ENCODE data around the gene ANAPC16.
"Not testable (repeated sequence)": the region's sequence is repeated elsewhere in the genome, so short reads cannot be mapped to it uniquely, and the experiment has no call there.

ANAPC16 gene

GRCh38 chr10:72245949-72246525 lies 30.2 kb downstream of the ANAPC16 start:
- FAIRE-seq, result no peak

DNA sequence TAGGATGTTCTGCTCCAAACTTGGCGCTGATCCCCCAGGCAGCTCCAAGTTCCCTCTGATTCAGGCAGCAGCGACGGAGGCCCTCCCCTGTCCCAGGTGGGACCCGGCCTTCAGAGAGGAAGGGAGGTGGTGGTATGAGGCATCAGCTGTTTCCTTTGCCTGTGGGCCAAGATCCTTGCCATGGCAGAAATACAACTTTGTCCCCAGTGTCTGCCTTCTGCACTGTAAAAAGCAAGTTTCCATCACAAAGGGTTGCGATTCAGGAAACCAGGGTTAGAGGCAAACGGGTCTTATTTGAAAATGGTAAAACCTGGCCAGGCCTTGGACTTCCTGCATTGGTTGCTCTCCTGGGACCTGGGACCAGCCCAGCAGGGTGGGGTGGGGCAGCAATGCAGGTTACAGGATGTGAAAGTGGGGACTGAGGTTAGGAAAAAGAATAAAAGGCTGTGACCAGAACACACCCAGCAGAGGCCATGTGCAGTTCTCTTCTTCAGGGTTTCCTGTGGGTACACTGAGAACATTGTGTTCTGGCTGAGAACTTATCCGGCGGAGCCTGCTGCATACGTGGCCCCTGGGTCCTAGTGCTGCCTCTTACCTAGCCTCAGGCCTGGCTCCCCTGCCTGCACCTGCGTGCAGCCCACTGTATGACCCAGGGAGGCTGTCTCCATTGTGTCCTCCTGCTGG lies 32.8 kb downstream of the ANAPC16 start:
- FAIRE-seq, result no peak

DNA sequence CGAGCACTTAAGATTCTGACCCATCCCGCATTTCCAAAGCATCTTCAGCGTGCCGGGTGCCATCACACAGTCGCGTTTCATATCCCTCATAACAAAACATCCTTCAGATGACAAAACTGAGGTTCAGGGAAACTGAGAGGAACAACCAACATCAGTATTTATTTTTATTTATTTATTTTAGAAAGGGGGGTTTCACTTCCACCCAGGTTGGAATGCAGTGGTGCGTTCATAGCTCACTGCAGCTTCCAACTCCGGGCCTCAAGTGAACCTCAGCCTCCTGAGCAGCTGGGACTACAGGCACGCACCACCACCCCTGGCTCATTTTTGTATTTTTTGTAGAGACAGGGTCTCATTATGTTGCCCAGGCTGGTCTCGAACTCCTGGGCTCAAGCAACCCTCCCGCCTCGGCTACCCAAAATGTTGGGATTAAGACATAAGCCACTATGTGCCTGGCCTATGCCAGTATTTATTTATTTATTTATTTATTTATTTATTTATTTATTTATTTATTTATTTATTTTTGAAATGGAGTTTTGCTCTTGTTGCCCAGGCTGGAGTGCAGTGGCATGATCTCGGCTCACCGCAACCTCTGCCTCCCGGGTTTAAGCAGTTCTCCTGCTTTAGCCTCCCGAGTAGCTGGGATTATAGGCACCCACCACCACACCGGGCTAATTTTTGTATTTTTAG lies 33.5 kb downstream of the ANAPC16 start:
- not testable (repeated sequence) for FAIRE-seq

GRCh38 chr10:72250666-72251065 lies 34.9 kb downstream of the ANAPC16 start:
- no peak for FAIRE-seq

- FAIRE-seq, result no peak
Observed at GRCh38 chr10:72251635-72252034, 35.8 kb downstream of the ANAPC16 start.

- no peak for FAIRE-seq
Observed at GRCh38 chr10:72252972-72253371, 37.2 kb downstream of the ANAPC16 start.

DNA sequence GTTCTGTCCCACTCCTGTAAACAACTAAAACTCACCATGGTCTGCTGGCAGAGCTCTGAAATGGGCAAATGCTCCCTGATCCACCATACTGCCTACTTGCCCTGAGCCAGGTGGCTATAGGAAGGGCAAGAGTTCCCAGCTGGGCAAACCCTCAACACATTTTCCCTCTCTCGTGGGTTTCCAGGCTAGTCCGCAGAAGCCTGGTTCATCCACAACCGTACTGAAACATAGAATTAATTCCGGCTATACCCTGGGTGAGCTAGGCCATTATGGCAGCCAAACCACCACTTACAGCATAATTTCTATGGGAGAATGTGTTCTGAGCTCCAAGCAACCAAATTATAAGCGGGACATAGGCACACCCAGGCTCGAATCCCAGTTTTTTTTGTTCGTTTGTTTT lies 37.8 kb downstream of the ANAPC16 start:
- no peak for FAIRE-seq

DNA sequence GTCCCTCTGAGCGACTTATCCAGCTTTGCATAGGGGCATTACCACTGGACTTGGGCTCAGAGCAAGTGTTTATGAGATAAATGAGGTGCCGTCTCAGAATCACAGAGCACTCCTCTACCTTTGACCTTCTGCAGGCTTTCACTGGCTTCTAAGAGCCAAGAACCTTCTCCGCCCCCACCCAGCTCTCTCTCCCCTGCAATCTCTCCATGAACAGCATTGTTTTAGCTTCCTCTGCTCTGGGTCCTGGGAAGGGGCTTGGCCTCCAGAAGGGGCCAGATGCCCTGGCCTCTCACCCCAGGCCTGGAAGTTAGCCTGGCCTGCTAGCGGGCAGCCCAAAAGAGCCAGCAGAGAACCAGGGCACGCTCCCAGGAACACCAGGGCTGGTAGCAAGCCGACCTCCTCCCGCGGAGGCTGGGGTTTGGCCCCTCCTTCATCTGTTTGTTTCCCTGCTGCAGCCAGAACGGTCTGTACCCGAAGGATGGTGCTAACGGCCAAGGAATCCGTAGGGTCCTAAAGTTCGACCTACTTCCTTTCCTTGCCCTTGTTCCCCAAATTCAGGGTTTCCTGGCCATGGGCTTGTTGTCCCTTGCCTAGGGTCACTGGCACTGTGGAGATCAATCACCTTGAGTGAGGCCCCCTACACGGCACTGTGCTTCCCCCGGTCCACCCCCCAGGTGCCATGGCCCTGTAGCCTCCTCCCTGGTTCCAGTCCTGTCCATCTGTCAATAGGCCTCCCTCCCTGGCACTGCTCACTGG lies 39.2 kb downstream of the ANAPC16 start:
- FAIRE-seq, result no peak

GRCh38 chr10:72255977-72256729 lies 40.3 kb downstream of the ANAPC16 start:
- FAIRE-seq, result no peak

DNA sequence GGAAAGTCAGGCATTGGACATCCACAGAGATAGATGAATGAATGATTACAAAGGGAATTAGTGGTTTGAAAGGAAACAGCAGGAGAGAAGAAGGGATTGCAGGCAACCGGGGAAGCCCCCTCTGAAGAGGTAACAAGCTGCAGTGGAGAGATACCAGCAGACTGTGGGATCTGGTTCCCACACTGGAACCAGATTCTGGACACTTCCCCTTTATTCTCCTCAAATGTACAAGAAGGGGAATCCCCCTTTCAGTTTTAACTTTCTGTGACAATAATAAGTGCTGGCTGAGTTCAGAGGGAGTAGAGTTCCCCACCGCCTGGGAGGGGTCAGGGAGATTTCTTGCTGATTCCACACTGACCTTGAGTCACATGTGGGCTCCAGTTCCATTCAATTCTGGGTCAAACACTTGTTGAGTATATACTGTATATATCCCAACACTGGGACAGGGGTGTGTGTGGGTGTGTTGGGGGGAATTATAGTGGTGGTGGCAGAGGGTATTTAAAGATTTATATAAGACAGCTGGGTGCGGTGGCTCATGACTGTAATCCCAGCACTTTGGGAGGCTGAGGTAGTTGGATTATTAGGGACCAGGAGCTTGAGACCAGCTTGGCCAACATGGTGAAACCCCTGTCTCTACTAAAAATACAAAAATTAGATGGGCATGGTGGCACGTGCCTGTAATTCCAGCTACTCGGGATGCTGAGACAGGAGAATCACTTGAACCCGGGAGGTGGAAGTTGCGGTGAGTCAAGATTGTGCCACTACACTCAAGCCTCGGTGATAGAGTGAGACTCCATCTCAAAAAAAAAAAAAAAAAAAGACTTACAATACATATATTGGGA lies 41.5 kb downstream of the ANAPC16 start:
- no peak for FAIRE-seq

- FAIRE-seq, result no peak
Observed at GRCh38 chr10:72258617-72259016, 42.8 kb downstream of the ANAPC16 start.

GRCh38 chr10:72259491-72260238 lies 43.9 kb downstream of the ANAPC16 start:
- FAIRE-seq, result no peak

- FAIRE-seq, result no peak
Observed at GRCh38 chr10:72260239-72260975, 44.6 kb downstream of the ANAPC16 start.

DNA sequence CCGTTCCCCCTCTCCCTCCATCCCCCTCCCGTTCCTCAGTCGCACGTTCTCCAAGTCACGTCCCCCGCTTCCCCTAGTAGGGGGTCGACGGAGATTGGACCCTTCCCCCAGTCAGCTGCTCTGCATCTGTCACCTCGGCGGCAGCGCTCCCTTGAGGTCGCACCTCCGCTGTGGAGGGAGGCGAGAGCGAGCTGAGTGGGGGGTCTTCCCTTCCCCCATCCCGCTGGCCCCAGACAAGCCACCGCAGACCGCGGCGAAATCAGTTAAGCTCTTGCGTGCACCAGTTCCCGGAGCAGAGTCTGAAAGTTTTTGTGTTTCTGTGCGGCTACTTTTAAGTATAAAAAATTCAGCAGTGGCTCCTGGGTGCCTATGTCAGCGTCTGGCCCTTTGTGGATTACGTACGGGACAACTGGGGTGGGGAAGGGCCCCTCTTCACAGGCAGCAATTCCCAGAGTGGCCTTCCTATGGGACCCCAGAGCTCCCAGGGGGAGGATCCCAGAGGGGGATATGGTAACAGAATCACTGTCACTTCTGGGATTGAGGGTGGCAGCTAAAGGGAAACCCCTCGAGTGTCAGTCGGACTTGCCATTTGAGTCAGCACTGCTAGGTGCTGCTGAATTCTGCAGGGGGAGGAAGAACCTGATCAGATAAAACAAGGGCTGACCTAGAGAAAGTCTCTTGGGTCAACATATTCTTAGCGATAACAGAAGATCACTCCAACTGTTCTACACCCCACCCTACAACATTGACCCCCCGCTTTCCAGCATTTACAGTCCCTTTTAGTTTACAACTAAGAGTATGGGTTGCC lies 45.4 kb downstream of the ANAPC16 start:
- FAIRE-seq, result no peak

DNA sequence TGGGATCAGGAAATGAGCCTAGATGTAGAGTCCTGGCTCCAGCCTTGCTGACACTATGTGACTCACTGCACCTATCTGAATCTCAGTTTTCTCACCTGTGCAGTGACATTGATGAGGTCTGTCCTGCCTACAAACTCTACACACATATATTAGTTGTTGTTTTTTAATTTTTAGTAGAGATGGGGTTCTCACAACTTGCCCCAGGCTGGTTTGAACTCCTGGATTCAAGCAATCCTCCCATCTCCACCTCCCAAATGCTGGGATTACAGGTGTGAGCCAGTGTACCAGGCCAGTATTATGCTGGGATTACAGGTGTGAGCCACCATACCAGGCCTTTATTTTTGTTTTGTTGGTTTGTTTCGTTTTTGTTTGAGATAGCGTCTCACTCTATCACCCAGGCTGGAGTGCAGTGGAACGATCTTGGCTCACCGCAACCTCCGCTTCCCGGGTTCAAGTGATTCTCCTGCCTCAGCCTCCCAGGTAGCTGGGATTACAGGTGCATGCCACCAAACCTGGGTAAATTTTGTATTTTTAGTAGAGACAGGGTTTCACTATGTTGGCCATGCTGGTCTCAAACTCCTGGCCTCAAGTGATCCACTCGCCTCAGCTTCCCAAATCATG lies 46.1 kb downstream of the ANAPC16 start:
- FAIRE-seq, result no peak

DNA sequence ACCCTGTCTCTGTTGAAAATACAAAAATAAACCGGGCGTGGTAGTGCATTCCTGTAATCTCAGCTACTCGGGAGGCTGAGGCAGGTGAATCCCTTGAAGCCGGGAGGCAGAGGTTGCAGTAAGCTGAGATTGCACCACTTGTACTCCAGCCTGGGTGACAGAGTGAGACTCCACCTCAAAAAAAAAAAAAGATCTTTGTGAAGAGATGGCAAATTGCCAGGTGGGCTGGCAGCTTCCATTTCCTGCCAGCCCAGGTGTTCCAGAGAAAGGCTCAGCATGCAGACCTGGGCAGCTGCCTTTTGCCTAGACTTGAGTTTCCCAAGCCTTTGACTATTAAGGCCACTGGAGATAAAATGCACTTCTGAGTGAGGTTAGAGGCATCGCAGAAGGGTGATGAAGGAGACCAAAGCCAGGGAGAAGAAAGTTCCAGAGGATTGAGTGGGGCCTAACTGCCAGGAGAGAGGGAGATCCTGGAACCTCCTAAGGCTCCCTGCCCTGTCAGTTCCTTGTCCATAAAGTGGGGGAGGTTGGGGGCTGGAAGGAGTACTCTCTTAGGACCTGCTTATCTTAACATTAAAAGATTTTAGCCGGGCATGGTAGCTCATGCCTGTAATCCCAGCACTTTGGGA lies 47.9 kb downstream of the ANAPC16 start:
- FAIRE-seq, result no peak

DNA sequence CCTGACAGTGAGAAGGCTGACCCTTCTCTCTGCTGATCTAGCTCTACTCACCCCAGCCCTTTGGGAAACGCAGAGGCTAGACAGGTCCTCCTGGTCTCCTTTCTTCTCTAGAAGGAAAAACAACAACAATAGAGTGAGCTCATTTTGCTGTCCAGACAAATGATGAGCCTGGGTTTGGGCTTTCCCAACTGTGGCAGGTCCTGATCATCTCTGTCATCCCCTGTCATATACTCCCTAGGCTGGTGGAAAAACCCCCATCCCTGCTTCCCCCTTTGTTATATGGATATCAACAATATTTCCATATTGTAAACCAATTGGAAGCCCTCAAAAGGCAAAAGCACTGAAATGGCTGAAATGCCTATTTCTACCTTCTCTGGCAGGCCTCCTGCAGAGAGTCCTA lies 48.7 kb downstream of the ANAPC16 start:
- no peak for FAIRE-seq

GRCh38 chr10:72265508-72265907 lies 49.7 kb downstream of the ANAPC16 start:
- FAIRE-seq, result no peak

Data from islet of Langerhans (tissue), 1 donor.